ENCODE data around the gene SYS1.

- TF ChIP-seq CTCF (IDR thresholded peaks at IDR 0.05): no peak
- TF ChIP-seq POLR2A (IDR thresholded peaks at IDR 0.05): no peak
Observed at GRCh38 chr20:45339799-45340198, 23.2 kb upstream of the SYS1 start.

Data from right lobe of liver (tissue), 4 donors.